C4-2B (cell line): Measurements from ENCODE around the gene MEGF10.

Experiments
- CTCF ChIP-seq: fragments of 450-650 bp; conservative IDR thresholded peaks from 2 replicates; pipeline ENCODE4 v1.5.1; 2017; ENCODE audit warnings: mild to moderate bottlenecking
- ZFX ChIP-seq: fragments of 450-650 bp; IDR thresholded peaks from 2 replicates; pipeline ENCODE4 v1.6.1; 2017

GRCh38 chr5:127311349-127311748, 20.8 kb downstream of the MEGF10 start:
- TF ChIP-seq CTCF (no peak), ZFX (no peak)
